Measurements from ENCODE around the gene ALPL.

The ALPL gene

DNA sequence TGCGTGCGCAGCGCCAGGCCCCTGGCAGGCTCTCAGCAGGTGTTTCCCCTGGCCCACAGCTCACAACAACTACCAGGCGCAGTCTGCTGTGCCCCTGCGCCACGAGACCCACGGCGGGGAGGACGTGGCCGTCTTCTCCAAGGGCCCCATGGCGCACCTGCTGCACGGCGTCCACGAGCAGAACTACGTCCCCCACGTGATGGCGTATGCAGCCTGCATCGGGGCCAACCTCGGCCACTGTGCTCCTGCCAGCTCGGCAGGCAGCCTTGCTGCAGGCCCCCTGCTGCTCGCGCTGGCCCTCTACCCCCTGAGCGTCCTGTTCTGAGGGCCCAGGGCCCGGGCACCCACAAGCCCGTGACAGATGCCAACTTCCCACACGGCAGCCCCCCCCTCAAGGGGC lies 68.1 kb downstream of the ALPL start:
- no peak for FAIRE-seq
- no peak for DNase-seq (ENCODE audit: insufficient read length, low spot score)
- TF ChIP-seq POLR2A (IDR thresholded peaks at IDR 0.05; ENCODE audit: low read depth, low read length), result no peak

DNA sequence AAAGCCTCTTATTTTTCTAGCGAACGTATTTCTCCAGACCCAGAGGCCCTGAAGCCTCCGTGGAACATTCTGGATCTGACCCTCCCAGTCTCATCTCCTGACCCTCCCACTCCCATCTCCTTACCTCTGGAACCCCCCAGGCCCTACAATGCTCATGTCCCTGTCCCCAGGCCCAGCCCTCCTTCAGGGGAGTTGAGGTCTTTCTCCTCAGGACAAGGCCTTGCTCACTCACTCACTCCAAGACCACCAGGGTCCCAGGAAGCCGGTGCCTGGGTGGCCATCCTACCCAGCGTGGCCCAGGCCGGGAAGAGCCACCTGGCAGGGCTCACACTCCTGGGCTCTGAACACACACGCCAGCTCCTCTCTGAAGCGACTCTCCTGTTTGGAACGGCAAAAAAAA lies 68.7 kb downstream of the ALPL start:
- FAIRE-seq (no peak), DNase-seq (ENCODE audit: insufficient read length, low spot score) (no peak)
- TF ChIP-seq POLR2A (IDR thresholded peaks at IDR 0.05; ENCODE audit: low read depth, low read length), result no peak

DNA sequence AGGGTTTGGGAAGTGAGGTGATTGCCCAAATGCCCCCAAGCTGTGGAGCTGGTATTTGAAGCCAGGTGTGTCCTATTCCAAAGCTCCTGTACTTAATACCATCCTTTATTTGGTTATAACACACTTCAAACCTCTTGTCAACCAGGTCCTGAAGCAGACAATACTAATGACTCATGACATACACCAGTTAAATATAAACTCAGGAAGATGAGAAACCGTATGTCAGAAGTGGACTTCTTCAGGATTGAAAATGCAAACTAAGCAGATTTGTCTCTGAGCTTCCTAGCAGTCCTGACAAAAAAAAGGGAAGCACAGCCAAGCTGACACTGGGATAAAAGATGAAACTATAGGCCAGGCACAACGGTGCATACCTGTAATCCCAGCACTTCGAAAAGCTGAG lies 70.6 kb downstream of the ALPL start:
- no peak for TF ChIP-seq POLR2A (IDR thresholded peaks at IDR 0.05; ENCODE audit: low read depth, low read length)
- DNase-seq (ENCODE audit: insufficient read length, low spot score), result no peak
- no peak for FAIRE-seq

DNA sequence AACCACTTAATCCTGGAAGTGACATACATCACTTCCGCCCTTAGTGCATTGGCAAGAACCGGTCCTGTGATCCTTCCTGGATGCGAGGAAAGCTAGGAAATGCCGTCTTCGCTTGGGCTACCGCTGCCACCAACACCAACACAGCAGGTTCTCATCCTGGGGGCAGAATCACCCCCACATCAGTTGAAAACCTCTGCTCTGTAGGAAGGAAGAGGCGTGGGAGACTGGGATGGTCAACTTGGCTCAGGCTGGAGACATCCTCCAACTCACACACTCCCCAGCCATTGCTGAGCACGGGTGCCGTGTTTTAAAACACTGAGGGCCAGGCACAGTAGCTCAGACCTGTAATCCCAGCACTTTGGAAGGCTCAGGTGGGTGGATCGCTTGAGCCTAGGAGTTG lies 74.9 kb downstream of the ALPL start:
- FAIRE-seq, result no peak
- TF ChIP-seq POLR2A (IDR thresholded peaks at IDR 0.05; ENCODE audit: low read depth, low read length), result no peak
- no peak for DNase-seq (ENCODE audit: insufficient read length, low spot score)

DNA sequence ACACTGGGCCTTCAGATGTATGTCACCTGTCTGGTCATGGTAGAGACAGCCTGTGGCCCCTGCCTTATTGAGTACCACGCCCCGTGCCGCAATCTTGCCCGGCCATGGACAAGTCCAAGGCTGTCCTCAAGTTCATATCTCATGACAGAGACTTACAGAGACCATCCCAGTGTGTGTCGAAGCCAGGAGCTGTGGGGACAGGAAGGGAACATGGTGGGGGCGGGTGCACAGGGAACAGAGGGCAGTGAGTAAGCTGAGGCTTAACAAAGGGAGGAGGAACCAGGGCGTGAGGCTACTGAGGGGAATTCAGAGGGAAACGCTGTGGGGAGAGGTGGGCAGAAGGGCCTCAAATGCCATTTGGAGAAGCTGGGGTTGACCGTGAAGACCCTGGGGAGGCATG lies 75.8 kb downstream of the ALPL start:
- no peak for FAIRE-seq
- no peak for DNase-seq (ENCODE audit: insufficient read length, low spot score)
- no peak for TF ChIP-seq POLR2A (IDR thresholded peaks at IDR 0.05; ENCODE audit: low read depth, low read length)

DNA sequence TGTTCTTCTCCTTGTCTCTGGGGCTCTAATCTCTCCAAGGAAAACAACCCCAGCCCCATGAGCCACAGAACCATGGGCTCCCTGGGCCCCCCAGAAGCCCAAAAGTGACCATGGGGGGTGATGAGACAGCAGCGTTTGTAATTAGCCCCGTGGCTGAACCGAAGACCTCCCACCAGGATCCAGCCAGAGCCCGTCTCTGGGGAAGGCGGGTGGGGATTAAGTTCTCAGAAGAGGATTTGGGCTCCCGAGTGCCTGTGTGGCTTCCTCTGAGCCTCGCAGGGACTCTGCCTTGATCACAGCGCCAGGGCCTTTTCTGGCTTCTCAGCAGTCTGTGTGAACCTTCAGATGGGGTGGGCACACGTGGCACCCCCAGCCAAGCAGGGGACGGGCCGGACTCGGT lies 77.0 kb downstream of the ALPL start:
- DNase-seq (ENCODE audit: insufficient read length, low spot score) (no peak), FAIRE-seq (no peak)
- no peak for TF ChIP-seq POLR2A (IDR thresholded peaks at IDR 0.05; ENCODE audit: low read depth, low read length)

DNA sequence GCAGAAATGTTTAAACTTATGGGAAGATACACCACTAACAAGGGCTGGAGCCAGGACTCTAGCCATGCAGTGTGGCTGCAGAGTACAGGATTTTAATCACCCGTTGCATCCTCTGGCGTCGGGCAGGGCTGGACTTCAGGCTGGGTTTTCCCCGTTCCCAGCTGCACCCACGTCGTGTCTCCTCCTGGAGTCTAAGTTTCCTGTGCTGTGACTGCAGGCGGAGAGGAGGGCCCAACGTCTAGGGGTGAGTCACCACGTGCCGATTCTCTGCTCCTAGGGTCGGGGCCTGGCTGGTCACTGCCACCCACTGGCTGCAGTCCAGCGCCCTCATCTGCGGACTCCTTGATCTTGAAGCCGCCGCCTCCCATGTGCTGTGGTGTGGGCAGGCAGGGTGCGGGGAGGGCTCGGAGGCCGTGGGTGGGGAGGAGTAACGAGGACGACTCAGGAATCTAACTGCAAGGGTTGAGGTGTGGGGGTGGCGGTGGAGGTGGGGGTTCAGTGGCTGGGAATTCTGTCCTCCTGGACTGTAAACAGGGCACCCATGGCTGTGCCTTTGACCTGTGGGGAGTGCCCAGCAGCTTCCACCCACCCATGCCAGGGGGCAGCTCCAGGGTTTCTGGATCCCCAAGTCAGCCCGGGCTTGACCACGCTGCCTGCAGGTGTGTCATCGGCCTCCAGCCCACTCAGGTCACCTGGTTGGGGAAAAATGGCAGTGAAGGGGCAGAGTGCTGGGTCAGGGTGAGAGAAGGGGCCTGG lies 77.8 kb downstream of the ALPL start:
- DNase-seq (ENCODE audit: insufficient read length, low spot score), result peak; percentile 97
- no peak for TF ChIP-seq POLR2A (IDR thresholded peaks at IDR 0.05; ENCODE audit: low read depth, low read length)
- FAIRE-seq, result peak; percentile 91

DNA sequence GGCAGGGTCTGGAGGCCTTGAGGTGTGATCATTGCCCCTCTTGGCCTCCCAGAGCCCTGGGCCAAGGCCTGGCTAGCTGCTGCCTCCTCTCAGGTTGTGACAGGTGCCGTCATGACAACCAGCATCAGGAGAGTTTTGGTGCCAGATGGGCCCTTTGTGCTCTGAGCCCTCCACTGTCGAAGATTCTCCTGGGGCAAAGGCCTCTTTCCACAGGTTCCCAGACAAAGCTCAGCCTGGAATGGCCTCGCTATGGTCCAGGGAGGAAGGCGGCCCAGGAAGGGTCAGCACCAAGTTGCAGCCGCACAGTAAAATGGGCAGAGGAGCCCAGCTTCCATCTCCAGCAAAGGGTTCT lies 78.4 kb downstream of the ALPL start:
- no peak for TF ChIP-seq POLR2A (IDR thresholded peaks at IDR 0.05; ENCODE audit: low read depth, low read length)
- FAIRE-seq, result no peak
- DNase-seq (ENCODE audit: insufficient read length, low spot score), result no peak

DNA sequence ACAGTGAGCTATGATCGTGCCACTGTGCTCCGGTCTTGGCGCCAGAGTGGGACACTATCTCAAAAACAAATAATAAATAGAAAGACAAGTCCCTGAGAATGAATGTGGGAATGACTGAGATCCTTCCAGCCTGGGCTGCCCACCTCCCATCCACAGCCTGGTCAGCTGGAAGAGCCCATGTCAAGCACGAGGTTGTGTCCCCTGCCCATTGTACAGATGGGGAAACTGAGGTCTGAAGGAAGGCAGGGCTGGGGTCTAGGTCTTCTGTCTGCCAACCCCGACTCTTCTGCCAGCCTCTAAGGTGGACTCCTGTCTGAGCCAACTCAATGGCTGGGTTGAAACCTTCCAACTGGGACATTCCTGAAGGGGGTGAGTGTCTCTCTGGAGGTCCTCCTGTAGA lies 80.4 kb downstream of the ALPL start:
- DNase-seq (ENCODE audit: insufficient read length, low spot score), result no peak
- no peak for TF ChIP-seq POLR2A (IDR thresholded peaks at IDR 0.05; ENCODE audit: low read depth, low read length)
- FAIRE-seq, result no peak

DNA sequence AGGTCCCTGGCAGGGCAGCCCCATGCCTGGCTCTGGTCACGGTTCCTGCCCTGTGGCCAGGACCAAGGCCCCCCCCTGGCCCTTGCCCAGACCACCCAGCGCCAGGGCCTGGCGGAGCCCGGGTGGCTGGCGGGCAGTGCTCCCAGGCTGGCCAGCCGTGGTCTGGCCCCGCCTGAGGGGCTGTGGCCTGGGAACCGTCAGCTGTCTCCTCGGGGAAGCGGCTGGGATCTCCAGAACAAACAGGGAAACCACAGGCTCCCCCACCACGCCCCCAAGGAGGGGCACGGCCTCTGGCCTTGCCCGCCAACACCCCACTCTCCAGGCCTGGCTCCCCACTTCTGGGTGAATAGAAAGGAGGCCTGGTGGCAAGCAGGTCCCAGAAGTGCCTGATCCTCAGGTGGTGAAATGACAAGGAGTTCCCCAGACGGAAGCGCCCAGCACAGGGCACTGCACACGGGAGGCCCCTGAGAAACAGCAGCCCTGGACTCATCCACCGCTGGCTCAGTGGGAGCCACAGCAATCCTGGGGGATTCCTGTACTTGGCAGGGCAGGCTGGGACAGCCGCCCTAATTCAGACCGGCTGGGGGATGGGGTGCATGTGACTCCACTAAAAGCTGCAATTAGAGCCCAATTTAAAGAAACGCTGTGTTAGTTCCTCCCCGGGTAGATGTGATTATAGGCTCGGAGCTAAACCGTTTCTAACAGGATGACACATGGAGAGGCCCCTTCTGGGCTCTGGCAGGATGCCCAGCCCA lies 81.1 kb downstream of the ALPL start:
- TF ChIP-seq POLR2A (IDR thresholded peaks at IDR 0.05; ENCODE audit: low read depth, low read length), result no peak
- no peak for FAIRE-seq
- DNase-seq (ENCODE audit: insufficient read length, low spot score), result no peak

DNA sequence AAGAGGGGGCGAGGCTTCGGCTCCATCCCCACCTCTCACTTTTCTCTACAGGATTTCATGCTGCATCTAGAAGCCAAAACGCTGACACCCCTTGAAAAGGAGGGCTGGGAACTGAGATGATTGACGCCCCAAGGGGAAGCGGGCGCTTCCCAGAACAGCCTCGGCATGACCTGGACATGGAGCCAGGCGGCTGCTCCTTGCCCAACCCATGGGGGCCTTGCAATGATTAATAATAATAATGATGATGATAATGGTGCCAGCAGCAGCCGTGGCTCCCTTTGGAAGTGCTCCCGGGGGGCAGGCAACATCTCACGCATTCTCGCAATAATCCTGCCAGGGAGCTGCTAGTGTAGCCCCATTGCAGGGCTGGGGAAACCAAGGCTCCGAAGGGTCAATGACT lies 81.7 kb downstream of the ALPL start:
- no peak for FAIRE-seq
- DNase-seq (ENCODE audit: insufficient read length, low spot score), result no peak
- TF ChIP-seq POLR2A (IDR thresholded peaks at IDR 0.05; ENCODE audit: low read depth, low read length), result no peak

DNA sequence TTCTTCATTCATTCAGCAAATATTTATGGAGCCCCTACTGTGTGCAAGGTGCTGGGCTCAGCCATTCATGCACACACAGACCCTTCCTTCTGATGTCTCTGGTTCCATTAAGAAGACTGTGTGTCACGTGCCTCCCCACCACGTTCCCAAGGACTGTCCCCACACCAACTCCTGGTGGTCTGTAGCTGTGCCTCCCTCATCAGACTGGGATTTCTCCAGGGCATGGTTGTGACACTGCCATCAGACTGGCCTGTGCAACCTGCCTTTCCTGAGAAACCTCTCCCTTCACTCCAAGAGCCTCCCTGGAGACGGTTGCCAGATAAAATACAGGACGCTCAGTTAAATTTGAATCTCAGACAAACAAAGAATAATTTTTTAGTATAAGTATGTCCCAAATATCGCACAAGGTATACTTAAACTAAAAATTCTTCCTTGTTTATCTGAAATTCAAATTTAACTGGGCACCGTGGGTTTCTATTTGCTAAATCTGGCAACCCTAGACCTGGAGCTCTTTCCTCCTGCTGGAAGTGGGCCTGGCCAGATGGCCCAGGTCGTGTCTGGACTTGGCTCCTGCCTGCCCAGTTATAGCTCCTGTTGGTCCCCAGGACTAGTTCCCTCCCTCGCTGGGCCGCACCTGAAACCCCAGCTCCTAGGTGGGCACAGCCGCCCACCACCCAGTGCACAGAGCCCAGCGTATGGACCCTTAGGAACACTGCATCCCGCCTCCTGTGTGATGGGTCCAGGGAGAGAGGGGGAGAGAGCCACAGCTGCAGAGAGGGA lies 83.1 kb downstream of the ALPL start:
- DNase-seq (ENCODE audit: insufficient read length, low spot score), result no peak
- TF ChIP-seq POLR2A (IDR thresholded peaks at IDR 0.05; ENCODE audit: low read depth, low read length), result no peak
- FAIRE-seq, result no peak

DNA sequence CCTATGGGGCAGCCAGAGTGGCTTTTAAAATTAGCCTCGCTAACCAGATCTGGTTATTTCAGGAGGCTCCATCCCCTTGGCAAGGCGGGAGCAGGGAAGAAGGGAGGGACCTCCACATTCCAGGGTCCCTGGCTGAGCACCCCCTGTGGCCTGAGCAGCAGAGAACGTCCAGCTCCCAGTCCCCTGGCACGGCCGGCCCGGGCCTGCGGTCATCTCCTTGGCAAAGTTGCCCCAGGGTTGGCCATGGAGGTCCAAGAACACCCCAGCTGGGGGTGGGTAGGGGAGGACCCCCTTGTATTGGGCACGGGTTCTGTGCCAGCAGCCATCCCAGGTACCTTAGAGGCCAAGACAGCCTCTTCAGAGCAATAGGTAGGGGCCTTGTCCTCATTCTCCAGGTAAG lies 84.0 kb downstream of the ALPL start:
- FAIRE-seq (no peak), DNase-seq (ENCODE audit: insufficient read length, low spot score) (no peak)
- no peak for TF ChIP-seq POLR2A (IDR thresholded peaks at IDR 0.05; ENCODE audit: low read depth, low read length)

DNA sequence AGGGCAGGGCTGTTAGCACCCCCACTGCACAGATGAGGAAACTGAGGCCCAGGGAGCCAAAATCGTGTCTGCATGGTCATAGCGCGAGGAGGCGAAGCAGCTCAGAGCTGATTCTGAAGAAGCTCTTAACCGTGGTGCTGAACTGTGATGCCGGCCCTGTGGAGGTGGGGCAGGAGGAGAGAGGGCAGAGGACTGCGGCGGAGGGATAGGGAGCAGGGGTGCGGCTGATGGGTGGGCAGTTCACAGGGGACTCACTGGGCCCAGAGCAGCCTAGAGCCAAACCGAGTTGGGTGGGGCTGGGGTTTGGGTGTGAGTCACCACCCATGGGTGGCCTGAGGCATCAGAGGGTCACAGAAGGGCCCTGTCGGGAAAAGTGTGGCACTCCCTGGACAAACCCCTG lies 85.3 kb downstream of the ALPL start:
- no peak for TF ChIP-seq POLR2A (IDR thresholded peaks at IDR 0.05; ENCODE audit: low read depth, low read length)
- DNase-seq (ENCODE audit: insufficient read length, low spot score), result peak; percentile 24
- no peak for FAIRE-seq

All from H54 (cell line).